ENCODE data around the gene IL1R1.

The IL1R1 gene, protein sequence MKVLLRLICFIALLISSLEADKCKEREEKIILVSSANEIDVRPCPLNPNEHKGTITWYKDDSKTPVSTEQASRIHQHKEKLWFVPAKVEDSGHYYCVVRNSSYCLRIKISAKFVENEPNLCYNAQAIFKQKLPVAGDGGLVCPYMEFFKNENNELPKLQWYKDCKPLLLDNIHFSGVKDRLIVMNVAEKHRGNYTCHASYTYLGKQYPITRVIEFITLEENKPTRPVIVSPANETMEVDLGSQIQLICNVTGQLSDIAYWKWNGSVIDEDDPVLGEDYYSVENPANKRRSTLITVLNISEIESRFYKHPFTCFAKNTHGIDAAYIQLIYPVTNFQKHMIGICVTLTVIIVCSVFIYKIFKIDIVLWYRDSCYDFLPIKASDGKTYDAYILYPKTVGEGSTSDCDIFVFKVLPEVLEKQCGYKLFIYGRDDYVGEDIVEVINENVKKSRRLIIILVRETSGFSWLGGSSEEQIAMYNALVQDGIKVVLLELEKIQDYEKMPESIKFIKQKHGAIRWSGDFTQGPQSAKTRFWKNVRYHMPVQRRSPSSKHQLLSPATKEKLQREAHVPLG

DNA sequence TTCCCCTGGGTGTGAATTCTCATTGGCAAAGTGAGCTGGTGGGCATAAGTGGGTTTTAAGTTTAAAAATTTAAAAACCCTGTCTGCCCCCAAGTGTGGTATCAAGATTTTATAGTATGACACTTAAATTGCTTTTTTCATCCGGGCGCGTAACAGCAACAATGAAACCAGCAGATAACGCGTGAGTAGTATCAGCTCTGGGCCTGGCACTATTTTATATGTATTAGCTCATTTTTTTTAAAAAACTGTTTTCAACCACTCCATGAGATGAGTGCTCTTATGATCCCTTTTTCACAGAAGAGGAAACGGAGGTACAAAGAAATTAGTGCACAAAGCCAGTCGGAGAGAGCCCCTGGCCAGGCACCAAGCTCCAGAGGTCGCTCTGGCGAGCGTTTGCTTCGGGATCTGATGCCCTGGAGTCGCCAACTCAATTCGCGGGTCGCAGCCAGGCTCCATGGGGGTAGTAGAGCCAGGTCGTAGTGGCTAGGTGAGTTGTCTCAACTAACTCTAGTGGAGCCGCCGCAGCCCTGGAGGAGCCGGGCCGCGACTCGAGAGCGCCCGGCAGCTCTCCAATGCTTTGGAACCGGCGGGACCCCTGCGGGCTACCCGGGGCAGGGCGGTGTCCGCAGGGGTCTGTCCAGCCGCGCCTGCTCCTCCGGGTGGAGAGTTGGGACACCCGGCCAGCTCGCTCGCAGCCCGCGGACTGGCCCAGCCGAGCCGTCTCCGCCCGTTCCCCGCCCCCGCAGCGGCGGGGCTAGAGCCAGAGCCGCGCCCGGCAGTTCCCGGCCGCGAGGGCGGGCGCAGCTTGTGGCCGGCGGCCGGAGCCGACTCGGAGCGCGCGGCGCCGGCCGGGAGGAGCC, at the start of gene IL1R1:
TSS of gene IL1R1 (plus strand) at position 777 of the 859 bp plus-strand sequence. CDS start 14,979 bp downstream, outside the sequence.
- no peaks in the 10 kb centered on the region for H4K20me1 ChIP-seq (ENCODE audit: insufficient read depth, low read length)
- no peak within 1 kb of the TSS for H2AFZ ChIP-seq (ENCODE audit: low read length)
- TF ChIP-seq EZH2 (IDR thresholded peaks at IDR 0.05; ENCODE audit: borderline replicate concordance, low read length): no peak
- TF ChIP-seq, protein P1, sequence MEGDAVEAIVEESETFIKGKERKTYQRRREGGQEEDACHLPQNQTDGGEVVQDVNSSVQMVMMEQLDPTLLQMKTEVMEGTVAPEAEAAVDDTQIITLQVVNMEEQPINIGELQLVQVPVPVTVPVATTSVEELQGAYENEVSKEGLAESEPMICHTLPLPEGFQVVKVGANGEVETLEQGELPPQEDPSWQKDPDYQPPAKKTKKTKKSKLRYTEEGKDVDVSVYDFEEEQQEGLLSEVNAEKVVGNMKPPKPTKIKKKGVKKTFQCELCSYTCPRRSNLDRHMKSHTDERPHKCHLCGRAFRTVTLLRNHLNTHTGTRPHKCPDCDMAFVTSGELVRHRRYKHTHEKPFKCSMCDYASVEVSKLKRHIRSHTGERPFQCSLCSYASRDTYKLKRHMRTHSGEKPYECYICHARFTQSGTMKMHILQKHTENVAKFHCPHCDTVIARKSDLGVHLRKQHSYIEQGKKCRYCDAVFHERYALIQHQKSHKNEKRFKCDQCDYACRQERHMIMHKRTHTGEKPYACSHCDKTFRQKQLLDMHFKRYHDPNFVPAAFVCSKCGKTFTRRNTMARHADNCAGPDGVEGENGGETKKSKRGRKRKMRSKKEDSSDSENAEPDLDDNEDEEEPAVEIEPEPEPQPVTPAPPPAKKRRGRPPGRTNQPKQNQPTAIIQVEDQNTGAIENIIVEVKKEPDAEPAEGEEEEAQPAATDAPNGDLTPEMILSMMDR (IDR thresholded peaks at IDR 0.05; ENCODE audit: low read length): no peak
- H3K4me1 ChIP-seq (ENCODE audit: insufficient read depth, low read length, severe bottlenecking): no peaks in the 10 kb centered on the region
- H3K79me2 ChIP-seq (ENCODE audit: insufficient read depth, low read length): no peaks in the 10 kb centered on the region
- H3K27me3 ChIP-seq (ENCODE audit: insufficient read depth, low read length): no peaks in the 10 kb centered on the region
- no peak within 1 kb of the TSS for H3K4me3 ChIP-seq (ENCODE audit: low read depth, low read length, poor library complexity, severe bottlenecking)
- no peaks in the 10 kb centered on the region for H3F3A ChIP-seq (ENCODE audit: insufficient read depth, low read length)
- H3K9me3 ChIP-seq (ENCODE audit: low read length): no peaks in the 10 kb centered on the region
- H3K36me3 ChIP-seq (ENCODE audit: insufficient read depth, low read length): no peaks in the 10 kb centered on the region
- no peak within 1 kb of the TSS for H3K9ac ChIP-seq (ENCODE audit: low read length)
- no peaks in the 10 kb centered on the region for H3K9me2 ChIP-seq (ENCODE audit: low read depth, low read length)
- no peak within 1 kb of the TSS for H3K27ac ChIP-seq (ENCODE audit: low read depth, low read length, poor library complexity, severe bottlenecking)
- no peak within 1 kb of the TSS for H3K4me2 ChIP-seq (ENCODE audit: low read length)

GRCh38 chr2:102093662-102094061, 48.9 kb upstream of the IL1R1 start:
- Histone ChIP-seq H3K9me3 (ENCODE audit: low read length) (no peaks in the 10 kb centered on the region), H3K27me3 (ENCODE audit: insufficient read depth, low read length) (no peaks in the 10 kb centered on the region), H3K27ac (ENCODE audit: low read depth, low read length, poor library complexity, severe bottlenecking) (no peak overlapping the region)

GRCh38 chr2:102094917-102095316, 47.6 kb upstream of the IL1R1 start:
- Histone ChIP-seq H3K4me2 (ENCODE audit: low read length) (no peak overlapping the region), H3K4me1 (ENCODE audit: insufficient read depth, low read length, severe bottlenecking) (no peaks in the 10 kb centered on the region), H3K9me3 (ENCODE audit: low read length) (no peaks in the 10 kb centered on the region), H3K27ac (ENCODE audit: low read depth, low read length, poor library complexity, severe bottlenecking) (no peak overlapping the region), H3K9ac (ENCODE audit: low read length) (no peak overlapping the region), H4K20me1 (ENCODE audit: insufficient read depth, low read length) (no peaks in the 10 kb centered on the region), H3K36me3 (ENCODE audit: insufficient read depth, low read length) (no peaks in the 10 kb centered on the region), H3K4me3 (ENCODE audit: low read depth, low read length, poor library complexity, severe bottlenecking) (no peak overlapping the region), H2AFZ (ENCODE audit: low read length) (no peak overlapping the region), H3F3A (ENCODE audit: insufficient read depth, low read length) (no peaks in the 10 kb centered on the region), H3K79me2 (ENCODE audit: insufficient read depth, low read length) (no peaks in the 10 kb centered on the region), H3K9me2 (ENCODE audit: low read depth, low read length) (no peaks in the 10 kb centered on the region), H3K27me3 (ENCODE audit: insufficient read depth, low read length) (no peaks in the 10 kb centered on the region)
- TF ChIP-seq, protein P1 (IDR thresholded peaks at IDR 0.05; ENCODE audit: low read length): no peak
- no peak for TF ChIP-seq EZH2 (IDR thresholded peaks at IDR 0.05; ENCODE audit: borderline replicate concordance, low read length)

More at GRCh38 chr2:102093662-102094061, 48.9 kb upstream of the IL1R1 start:
- no peaks in the 10 kb centered on the region for H4K20me1 ChIP-seq (ENCODE audit: insufficient read depth, low read length)
- H3K4me3 ChIP-seq (ENCODE audit: low read depth, low read length, poor library complexity, severe bottlenecking): no peak overlapping the region
- no peaks in the 10 kb centered on the region for H3F3A ChIP-seq (ENCODE audit: insufficient read depth, low read length)
- no peaks in the 10 kb centered on the region for H3K79me2 ChIP-seq (ENCODE audit: insufficient read depth, low read length)
- no peaks in the 10 kb centered on the region for H3K4me1 ChIP-seq (ENCODE audit: insufficient read depth, low read length, severe bottlenecking)
- H3K9me2 ChIP-seq (ENCODE audit: low read depth, low read length): no peaks in the 10 kb centered on the region
- TF ChIP-seq, protein P1 (IDR thresholded peaks at IDR 0.05; ENCODE audit: low read length): no peak
- no peak for TF ChIP-seq EZH2 (IDR thresholded peaks at IDR 0.05; ENCODE audit: borderline replicate concordance, low read length)
- H3K4me2 ChIP-seq (ENCODE audit: low read length): no peak overlapping the region
- no peak overlapping the region for H3K9ac ChIP-seq (ENCODE audit: low read length)
- H2AFZ ChIP-seq (ENCODE audit: low read length): no peak overlapping the region
- H3K36me3 ChIP-seq (ENCODE audit: insufficient read depth, low read length): no peaks in the 10 kb centered on the region

Data from OCI-LY1 (cell line).